K562 (cell line): ENCODE results near the gene KIF3B. TPM values are rescaled to one million over a fixed set of nuclear protein-coding genes. Genes with fewer than 3 reads are reported as not detected.

ENCODE experiments used
- ATAC-seq: fragments of 200-7000 bp; cut with Tn5 transposase; 3 replicates; pipeline ENCODE4 v1.9.1; 2020; ENCODE audit warnings: moderate library complexity
- BruUV-seq: library from RNA; stranded (reverse); fragments of 400-500 nt; replicated peaks from 2 replicates; lab custom pipeline; 2021; lab: Mats Ljungman, UMichigan
- CTCF ChIA-PET: fragments of 300-600 bp; formaldehyde crosslinking; extraction: SDS; loops from one replicate; lab custom pipeline; 2021; ENCODE audit warnings: low intra/inter-chr PET ratio; lab: Yijun Ruan, JAX
- POLR2A ChIA-PET: fragments of 300-600, 350-650 bp; sonication (Branson Sonifier 250); formaldehyde crosslinking; extraction: SDS; loops from one replicate; lab custom pipeline; 2021; ENCODE audit warnings: antibody characterized with exemption, inconsistent platforms; lab: Yijun Ruan, JAX
- DNase-seq, 4 experiments: peaks; one replicate each; pipeline versions ENCODE4 v3.0.0 to v3.0.0-alpha.2; 2011 to 2018; ENCODE audit warnings: low spot score in 3 of 4, mixed read lengths in 3 of 4; ENCODE audit errors: extremely low read depth in 1 of 4
- FAIRE-seq: peaks from 2 replicates; lab custom pipeline; 2011; peaks lifted over from hg19 to GRCh38; lab: Jason Lieb, UNC
- H2AFZ ChIP-seq: 2 replicates; pipeline ENCODE4 v1.6.0; 2011; ENCODE audit warnings: low read depth, low read length, control low read depth, inconsistent platforms
- H3K27ac ChIP-seq: fragments of 200-600 bp; 3 replicates; pipeline ENCODE4 v1.8.0; 2011; ENCODE audit warnings: low read depth, mild to moderate bottlenecking, control low read depth, inconsistent platforms, low read length, moderate library complexity, mixed read lengths; ENCODE audit errors: extremely low read depth
- H3K27me3 ChIP-seq, 2 experiments: fragments of 300-600 bp in 1 of 2; 2 replicates in 1 of 2; 3 replicates in 1 of 2; pipeline versions ENCODE4 v1.6.0 to v1.8.0; 2011; ENCODE audit warnings: inconsistent platforms in 2 of 2, low read length in 2 of 2, mild to moderate bottlenecking in 1 of 2, mixed read lengths in 1 of 2, moderate library complexity in 1 of 2; ENCODE audit not compliant: control insufficient read depth in 2 of 2, insufficient read depth in 2 of 2
- H3K36me3 ChIP-seq: fragments of 300-600 bp; 3 replicates; pipeline ENCODE4 v1.8.0; 2011; ENCODE audit warnings: mild to moderate bottlenecking, low read length, inconsistent platforms; ENCODE audit not compliant: control insufficient read depth, insufficient read depth
- H3K4me1 ChIP-seq, 2 experiments: fragments of 200-600 bp in 1 of 2; replicated peaks in 1 of 2; 2 replicates in 1 of 2; 3 replicates in 1 of 2; pipeline versions ENCODE4 v1.5.1 to v1.8.0; 2011; ENCODE audit warnings: inconsistent platforms in 2 of 2, low read length in 2 of 2, mild to moderate bottlenecking in 1 of 2, mixed read lengths in 1 of 2, moderate library complexity in 1 of 2; ENCODE audit not compliant: control insufficient read depth in 2 of 2, insufficient read depth in 2 of 2
- H3K4me2 ChIP-seq: 2 replicates; pipeline ENCODE4 v1.6.1; 2011; ENCODE audit warnings: low read length, control low read depth, inconsistent platforms, mixed read lengths; ENCODE audit not compliant: insufficient read depth
- H3K4me3 ChIP-seq: fragments of 200-600 bp; sonication (generic), shearing (Covaris generic); 2 replicates; pipeline ENCODE4 v1.5.1; 2016; ENCODE audit warnings: control low read depth, inconsistent platforms
- H3K79me2 ChIP-seq: fragments of 200-600 bp; 3 replicates; pipeline ENCODE4 v1.8.0; 2011; ENCODE audit warnings: low read length, inconsistent platforms; ENCODE audit not compliant: control insufficient read depth, insufficient read depth
- H3K9ac ChIP-seq, 2 experiments: 2 replicates each; pipeline versions ENCODE4 v1.6.0 to v1.6.1; 2011; ENCODE audit warnings: low read depth in 2 of 2, low read length in 2 of 2, control low read depth in 1 of 2, inconsistent platforms in 1 of 2, mild to moderate bottlenecking in 1 of 2, mixed read lengths in 1 of 2; ENCODE audit not compliant: insufficient read depth in 1 of 2
- H3K9me1 ChIP-seq: one replicate; pipeline ENCODE4 v1.6.0; 2011; ENCODE audit warnings: inconsistent platforms, mild to moderate bottlenecking, low read length, moderate library complexity; ENCODE audit not compliant: control insufficient read depth, insufficient read depth
- H3K9me3 ChIP-seq: replicated peaks from 2 replicates; pipeline ENCODE4 v1.5.1; 2011; ENCODE audit warnings: low read depth, low read length, inconsistent platforms; ENCODE audit not compliant: control insufficient read depth, insufficient read depth
- H4K20me1 ChIP-seq: replicated peaks from 2 replicates; pipeline ENCODE4 v1.6.1; 2011; ENCODE audit warnings: low read length, inconsistent platforms, mixed read lengths; ENCODE audit not compliant: control insufficient read depth, insufficient read depth
- KAT2B ChIP-seq: IDR thresholded peaks from one replicate; pipeline ENCODE4 v1.6.1; 2012; ENCODE audit warnings: low read depth, mild to moderate bottlenecking, control low read depth, inconsistent platforms, low read length, moderate library complexity
- MECOM ChIP-seq: fragments of 250-450 bp; sonication (Bioruptor Pico); IDR thresholded peaks from 2 replicates; pipeline ENCODE4 v1.8.0; 2022; ENCODE audit warnings: inconsistent platforms
- NR3C1 ChIP-seq: sonication (generic); formaldehyde crosslinking; IDR thresholded peaks from 2 replicates; pipeline ENCODE4 v1.8.1; 2022; ENCODE audit warnings: missing genetic modification reagents
- PTTG1 ChIP-seq: fragments of 450-650 bp; IDR thresholded peaks from 2 replicates; pipeline ENCODE4 v1.6.1; 2016; ENCODE audit warnings: low read depth, mild to moderate bottlenecking, missing genetic modification characterization, missing compliant biosample characterization
- ZNF780A ChIP-seq: fragments of 250-450 bp; sonication (Bioruptor Pico); IDR thresholded peaks from 2 replicates; pipeline ENCODE4 v1.5.0; 2021; ENCODE audit warnings: mild to moderate bottlenecking
- WGBS: fragments of 100-300 bp; shearing (Covaris generic); methylation state at CpG from one replicate; pipeline ENCODE4 v1.1.6; 2016; ENCODE audit warnings: low coverage, mixed read lengths; ENCODE audit not compliant: insufficient coverage; ENCODE audit errors: missing lambda C conversion rate; 5-methylcytosine and 5-hydroxymethylcytosine counted together
- in situ Hi-C: fragments of 300-500 bp; cut with MboI; formaldehyde crosslinking; loops from 4 replicates; pipeline ENCODE4 v1.15.0; 2018; ENCODE audit warnings: inconsistent platforms, mixed read lengths
- intact Hi-C: fragments of 100-400 bp; cut with micrococcal nuclease; formaldehyde crosslinking; loops from 2 replicates; pipeline ENCODE4 v1.14.2; 2022
- polyA plus RNA-seq, 8 experiments: library from polyadenylated mRNA; depleted of rRNA in 4 of 8; stranded (reverse) in 5 of 8; unstranded in 3 of 8; fragments of >200 nt; fragmentation: Nextera tagmentation in 2 of 8; fragmentation: Illumina TruSeq in 1 of 8; extraction: Ambion mirVana in 2 of 8; extraction: Trizol in 1 of 8; gene quantifications; 2 replicates each; pipeline versions ENCODE4 v1.2.1 to v1.2.3, GENCODE V29; 2011 to 2014; ENCODE audit warnings: inconsistent platforms in 1 of 8, missing spikeins in 1 of 8
- total RNA-seq, 7 experiments: library from RNA; depleted of rRNA in 6 of 7; stranded (reverse); fragments of >200 nt in 6 of 7; fragmentation: Illumina TruSeq in 2 of 7; extraction: Trizol in 2 of 7; gene quantifications; 2 replicates each; pipeline versions ENCODE4 v1.2.1 to v1.2.3, GENCODE V29; 2011 to 2021; ENCODE audit warnings: low replicate concordance in 1 of 7
- TF ChIP-seq, protein P1 (sequence below): sonication (generic); formaldehyde crosslinking; IDR thresholded peaks from 2 replicates; pipeline ENCODE4 v1.9.0; 2022; ENCODE audit warnings: mild to moderate bottlenecking, missing genetic modification reagents
- TF ChIP-seq, protein P2 (sequence below): fragments of 450-650 bp; IDR thresholded peaks from 2 replicates; pipeline ENCODE4 v1.6.1; 2016; ENCODE audit warnings: low read depth

Gene KIF3B
- total and polyA plus RNA-seq, 9 of the 15 experiments (the other 6 are each of a cell fraction or from before 2014, with no cell fraction given) = 2.9 to 12.3 (median 8.6) TPM

DNA sequence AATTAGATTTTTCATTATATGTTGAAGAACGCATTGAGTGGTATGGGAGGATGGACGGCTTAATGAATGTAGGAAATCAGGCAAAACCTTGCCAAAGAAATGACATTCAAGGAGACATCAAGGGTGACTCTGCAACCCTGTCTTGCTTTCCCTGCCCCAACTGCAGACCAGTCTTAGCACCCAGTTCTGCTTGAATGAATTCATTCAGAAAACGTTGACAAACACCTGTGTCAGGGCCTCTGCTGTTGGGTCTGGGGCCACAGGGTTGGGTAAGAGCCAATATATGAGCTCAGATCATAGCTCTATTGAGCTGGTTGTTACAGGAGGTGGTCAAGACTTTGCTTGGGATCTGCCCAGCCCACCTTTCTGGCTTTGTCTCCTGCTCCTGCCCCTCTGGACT, 73.0 kb downstream of the KIF3B start:
- POLR2A ChIA-PET = interaction anchor here (1.0 to 1.3 kb wide), 2 partner anchors 8 to 9 kb away, joined by 4 read pairs; no protein-coding TSS in a partner anchor
- Histone ChIP-seq H3K27me3 (no peaks in the 10 kb centered on the region), H3K9ac (no peak overlapping the region; a peak in 1 of 4 replicates), H3K27ac (no peak overlapping the region), H3K79me2 (no peaks in the 10 kb centered on the region), H3K36me3 (no peaks in the 10 kb centered on the region), H3K4me3 (no peak overlapping the region), H2AFZ (no peak overlapping the region), H4K20me1 (no peaks in the 10 kb centered on the region), H3K9me1 (no peaks in the 10 kb centered on the region), H3K4me2 (no peak overlapping the region), H3K9me3 (no peaks in the 10 kb centered on the region), H3K4me1 (peaks cover 0 to 11% of the 10 kb centered on the region in 2 experiments; a peak in 3 of 5 replicates)
- WGBS = 31% methylated on average over 3 of the region's 3 CpGs
- DNase-seq (no peak), ATAC-seq (no peak), FAIRE-seq (no peak)
- CTCF ChIA-PET = no interaction called here
- no TSS peak for BruUV-seq
- intact Hi-C loops = loop anchor here (10.0 kb wide), 1 partner anchor 146 kb away; the partner anchor contains the start of genes PLAGL2 and POFUT1
- in situ Hi-C loops = no loop called here
- TF ChIP-seq PTTG1 (tag) = no peak
- TF ChIP-seq ZNF780A (CRISPR knock-in tag) = no peak
- no peak for TF ChIP-seq KAT2B
- TF ChIP-seq NR3C1 (CRISPR knock-in tag) = no peak
- TF ChIP-seq, protein P1, sequence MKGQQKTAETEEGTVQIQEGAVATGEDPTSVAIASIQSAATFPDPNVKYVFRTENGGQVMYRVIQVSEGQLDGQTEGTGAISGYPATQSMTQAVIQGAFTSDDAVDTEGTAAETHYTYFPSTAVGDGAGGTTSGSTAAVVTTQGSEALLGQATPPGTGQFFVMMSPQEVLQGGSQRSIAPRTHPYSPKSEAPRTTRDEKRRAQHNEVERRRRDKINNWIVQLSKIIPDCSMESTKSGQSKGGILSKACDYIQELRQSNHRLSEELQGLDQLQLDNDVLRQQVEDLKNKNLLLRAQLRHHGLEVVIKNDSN = no peak
- TF ChIP-seq, protein P2, sequence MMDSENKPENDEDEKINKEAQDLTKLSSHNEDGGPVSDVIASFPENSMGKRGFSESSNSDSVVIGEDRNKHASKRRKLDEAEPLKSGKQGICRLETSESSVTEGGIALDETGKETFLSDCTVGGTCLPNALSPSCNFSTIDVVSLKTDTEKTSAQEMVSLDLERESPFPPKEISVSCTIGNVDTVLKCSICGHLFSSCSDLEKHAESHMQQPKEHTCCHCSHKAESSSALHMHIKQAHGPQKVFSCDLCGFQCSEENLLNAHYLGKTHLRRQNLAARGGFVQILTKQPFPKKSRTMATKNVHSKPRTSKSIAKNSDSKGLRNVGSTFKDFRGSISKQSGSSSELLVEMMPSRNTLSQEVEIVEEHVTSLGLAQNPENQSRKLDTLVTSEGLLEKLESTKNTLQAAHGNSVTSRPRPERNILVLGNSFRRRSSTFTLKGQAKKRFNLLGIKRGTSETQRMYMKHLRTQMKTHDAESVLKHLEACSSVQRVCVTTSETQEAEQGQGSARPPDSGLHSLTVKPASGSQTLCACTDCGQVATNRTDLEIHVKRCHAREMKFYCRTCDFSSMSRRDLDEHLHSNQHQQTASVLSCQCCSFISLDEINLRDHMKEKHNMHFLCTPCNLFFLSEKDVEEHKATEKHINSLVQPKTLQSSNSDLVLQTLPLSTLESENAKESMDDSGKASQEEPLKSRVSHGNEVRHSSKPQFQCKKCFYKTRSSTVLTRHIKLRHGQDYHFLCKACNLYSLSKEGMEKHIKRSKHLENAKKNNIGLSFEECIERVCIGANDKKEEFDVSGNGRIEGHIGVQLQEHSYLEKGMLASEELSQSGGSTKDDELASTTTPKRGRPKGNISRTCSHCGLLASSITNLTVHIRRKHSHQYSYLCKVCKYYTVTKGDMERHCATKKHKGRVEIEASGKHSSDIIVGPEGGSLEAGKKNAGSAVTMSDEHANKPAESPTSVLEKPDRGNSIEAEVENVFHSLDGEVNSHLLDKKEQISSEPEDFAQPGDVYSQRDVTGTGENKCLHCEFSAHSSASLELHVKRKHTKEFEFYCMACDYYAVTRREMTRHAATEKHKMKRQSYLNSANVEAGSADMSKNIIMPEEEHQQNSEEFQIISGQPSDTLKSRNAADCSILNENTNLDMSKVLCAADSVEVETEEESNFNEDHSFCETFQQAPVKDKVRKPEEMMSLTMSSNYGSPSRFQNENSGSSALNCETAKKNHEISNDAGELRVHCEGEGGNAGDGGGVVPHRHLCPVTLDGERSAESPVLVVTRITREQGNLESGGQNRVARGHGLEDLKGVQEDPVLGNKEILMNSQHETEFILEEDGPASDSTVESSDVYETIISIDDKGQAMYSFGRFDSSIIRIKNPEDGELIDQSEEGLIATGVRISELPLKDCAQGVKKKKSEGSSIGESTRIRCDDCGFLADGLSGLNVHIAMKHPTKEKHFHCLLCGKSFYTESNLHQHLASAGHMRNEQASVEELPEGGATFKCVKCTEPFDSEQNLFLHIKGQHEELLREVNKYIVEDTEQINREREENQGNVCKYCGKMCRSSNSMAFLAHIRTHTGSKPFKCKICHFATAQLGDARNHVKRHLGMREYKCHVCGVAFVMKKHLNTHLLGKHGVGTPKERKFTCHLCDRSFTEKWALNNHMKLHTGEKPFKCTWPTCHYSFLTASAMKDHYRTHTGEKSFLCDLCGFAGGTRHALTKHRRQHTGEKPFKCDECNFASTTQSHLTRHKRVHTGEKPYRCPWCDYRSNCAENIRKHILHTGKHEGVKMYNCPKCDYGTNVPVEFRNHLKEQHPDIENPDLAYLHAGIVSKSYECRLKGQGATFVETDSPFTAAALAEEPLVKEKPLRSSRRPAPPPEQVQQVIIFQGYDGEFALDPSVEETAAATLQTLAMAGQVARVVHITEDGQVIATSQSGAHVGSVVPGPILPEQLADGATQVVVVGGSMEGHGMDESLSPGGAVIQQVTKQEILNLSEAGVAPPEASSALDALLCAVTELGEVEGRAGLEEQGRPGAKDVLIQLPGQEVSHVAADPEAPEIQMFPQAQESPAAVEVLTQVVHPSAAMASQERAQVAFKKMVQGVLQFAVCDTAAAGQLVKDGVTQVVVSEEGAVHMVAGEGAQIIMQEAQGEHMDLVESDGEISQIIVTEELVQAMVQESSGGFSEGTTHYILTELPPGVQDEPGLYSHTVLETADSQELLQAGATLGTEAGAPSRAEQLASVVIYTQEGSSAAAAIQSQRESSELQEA = no peak
- no peak for TF ChIP-seq MECOM (CRISPR knock-in tag)
